Tibial artery (tissue), 4 donors: ENCODE measurements around the gene YJEFN3.

Experiments
- DNase-seq, 2 donors: peaks; one replicate each; pipeline ENCODE4 v3.0.0-alpha.2; 2019
- H3K27ac ChIP-seq, 2 donors: fragments of 200-600 bp; sonication (generic) in 1 of 2; 1 replicate in 1 of 2; 2 replicates in 1 of 2; pipeline ENCODE4 v1.5.1; 2018 to 2019; ENCODE audit warnings: mild to moderate bottlenecking in 1 of 2
- H3K27me3 ChIP-seq, 2 donors: fragments of 200-600 bp; sonication (generic) in 1 of 2; one replicate each; pipeline versions ENCODE4 v1.5.1 to v1.6.0; 2016 to 2019
- H3K36me3 ChIP-seq, 3 donors: fragments of 200-600 bp; sonication (generic) in 2 of 3; one replicate each; pipeline ENCODE4 v1.5.1; 2016 to 2019; ENCODE audit warnings: mild to moderate bottlenecking in 2 of 3
- H3K4me1 ChIP-seq, 4 donors: fragments of 200-600 bp; sonication (generic) in 2 of 4; 1 replicate in 3 of 4; 2 replicates in 1 of 4; pipeline ENCODE4 v1.5.1; 2016 to 2019
- H3K4me3 ChIP-seq, 2 donors: fragments of 200-600 bp; sonication (generic) in 1 of 2; 1 replicate in 1 of 2; 2 replicates in 1 of 2; pipeline ENCODE4 v1.5.1; 2018 to 2019; ENCODE audit warnings: mild to moderate bottlenecking in 2 of 2
- H3K9me3 ChIP-seq, 3 donors: fragments of 200-600 bp; sonication (generic) in 1 of 3; one replicate each; pipeline ENCODE4 v1.5.1; 2016 to 2019
- CTCF ChIP-seq, 2 experiments: fragments of 200-600 bp in 1 of 2; fragments of 450-650 bp in 1 of 2; IDR thresholded peaks; one replicate each; pipeline ENCODE4 v1.5.1; 2017 to 2019; ENCODE audit warnings: antibody characterized with exemption in 2 of 2, mild to moderate bottlenecking in 1 of 2, moderate library complexity in 1 of 2
- intact Hi-C: fragments of 100-400 bp; cut with DNase I; formaldehyde crosslinking; loops from one replicate; pipeline ENCODE4 v1.15.0; 2023; ENCODE audit warnings: low total_unique reads

Gene YJEFN3

GRCh38 chr19:19495614-19496603, 32.8 kb upstream of the YJEFN3 start:
- no peak for TF ChIP-seq CTCF (IDR thresholded peaks at IDR 0.05)
- H3K27ac ChIP-seq, result no peak overlapping the region
- no peaks in the 10 kb centered on the region for H3K4me1 ChIP-seq
- H3K4me3 ChIP-seq, result no peak overlapping the region
- DNase-seq, result no peak
- H3K36me3 ChIP-seq, result peaks cover 57 to 92% (median 78%) of the 10 kb centered on the region in 3 donors
- H3K9me3 ChIP-seq, result no peaks in the 10 kb centered on the region
- no peaks in the 10 kb centered on the region for H3K27me3 ChIP-seq
- intact Hi-C loops, result no loop called here

GRCh38 chr19:19498255-19498991, 30.3 kb upstream of the YJEFN3 start:
- Histone ChIP-seq H3K27ac (no peak overlapping the region), H3K4me1 (no peaks in the 10 kb centered on the region), H3K4me3 (no peak overlapping the region), H3K9me3 (no peaks in the 10 kb centered on the region), H3K27me3 (no peaks in the 10 kb centered on the region), H3K36me3 (peaks cover 69 to 96% (median 91%) of the 10 kb centered on the region in 3 donors)
- intact Hi-C loops, result no loop called here
- no peak for DNase-seq
- TF ChIP-seq CTCF (IDR thresholded peaks at IDR 0.05), result no peak

GRCh38 chr19:19499272-19499995, 29.3 kb upstream of the YJEFN3 start:
- DNase-seq, result no peak
- Histone ChIP-seq H3K36me3 (peaks cover 63 to 96% (median 82%) of the 10 kb centered on the region in 3 donors), H3K9me3 (no peaks in the 10 kb centered on the region), H3K27me3 (no peaks in the 10 kb centered on the region), H3K4me1 (no peaks in the 10 kb centered on the region), H3K27ac (no peak overlapping the region), H3K4me3 (no peak overlapping the region)
- TF ChIP-seq CTCF (IDR thresholded peaks at IDR 0.05), result no peak
- intact Hi-C loops, result no loop called here

- intact Hi-C loops, result no loop called here
- no peak for TF ChIP-seq CTCF (IDR thresholded peaks at IDR 0.05)
- Histone ChIP-seq H3K36me3 (peaks cover 67 to 100% (median 85%) of the 10 kb centered on the region in 3 donors), H3K27me3 (no peaks in the 10 kb centered on the region), H3K4me1 (no peaks in the 10 kb centered on the region), H3K4me3 (no peak overlapping the region), H3K9me3 (no peaks in the 10 kb centered on the region), H3K27ac (no peak overlapping the region)
- DNase-seq, result no peak
Measured at GRCh38 chr19:19500975-19501644, 27.6 kb upstream of the YJEFN3 start.

- no peak overlapping the region for H3K4me3 ChIP-seq
- H3K36me3 ChIP-seq, result peaks cover 64 to 93% (median 82%) of the 10 kb centered on the region in 3 donors
Measured at GRCh38 chr19:19501798-19502197, 26.9 kb upstream of the YJEFN3 start.

More at GRCh38 chr19:19501798-19502197, 26.9 kb upstream of the YJEFN3 start:
- H3K9me3 ChIP-seq, result no peaks in the 10 kb centered on the region
- H3K27ac ChIP-seq, result no peak overlapping the region
- no peaks in the 10 kb centered on the region for H3K4me1 ChIP-seq
- no peak for DNase-seq
- intact Hi-C loops, result no loop called here
- no peak for TF ChIP-seq CTCF (IDR thresholded peaks at IDR 0.05)
- H3K27me3 ChIP-seq, result no peaks in the 10 kb centered on the region
